ENCODE data around the gene SLK. TPM values are rescaled to one million over a fixed set of nuclear protein-coding genes. Genes with fewer than 3 reads are reported as not detected.

The SLK gene
- polyA plus RNA-seq, 1 of the 3 experiments (the other 2 are of a cell fraction), result 4.0 TPM

DNA sequence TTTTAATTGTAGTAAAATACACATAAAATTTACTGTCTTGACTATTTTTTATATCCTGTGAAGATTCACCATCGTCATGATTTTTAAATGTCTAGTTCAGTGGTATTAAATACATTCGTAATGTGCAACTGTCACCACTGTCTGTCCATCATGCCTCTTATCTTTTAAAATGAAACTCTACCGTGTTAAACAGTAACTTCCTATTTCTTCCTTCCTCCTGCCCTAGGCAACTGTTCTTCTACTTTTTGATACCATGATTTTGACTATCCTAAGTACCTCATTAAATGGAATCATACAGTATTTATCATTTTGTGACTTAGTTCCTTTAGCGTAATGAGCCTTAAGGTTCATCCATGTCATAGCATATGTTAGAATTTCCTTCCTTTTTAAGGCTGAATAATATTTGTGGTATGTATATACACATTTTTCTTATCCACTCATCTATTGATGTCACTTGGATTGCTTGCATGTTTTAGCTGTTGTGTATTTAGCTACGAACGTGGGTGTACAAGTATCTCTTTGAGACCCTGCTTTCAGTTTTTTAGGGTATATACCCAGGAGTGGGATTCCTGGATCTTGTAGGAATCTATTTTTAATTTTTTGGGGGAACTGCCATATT lies 13.5 kb downstream of the SLK start:
- no peak overlapping the region for H3K9ac ChIP-seq
- peaks cover 0 to 22% of the 10 kb centered on the region in 2 experiments; a peak in 3 of 4 replicates for H3K4me1 ChIP-seq (ENCODE audit: control insufficient read depth in 1 of 2, insufficient read depth in 2 of 2, low read depth in 1 of 2, low read length in 1 of 2)
- H3K4me3 ChIP-seq (ENCODE audit: low read depth in 2 of 2, low read length in 1 of 2), result no peak overlapping the region
- no peak overlapping the region for H2AFZ ChIP-seq (ENCODE audit: low read depth)
- H3K4me2 ChIP-seq, result no peak overlapping the region
- no peak overlapping the region for H3K27ac ChIP-seq (ENCODE audit: low read depth in 2 of 2, low read length in 1 of 2)
- POLR2A ChIA-PET, result no interaction called here
- WGBS (ENCODE audit: low lambda C conversion rate), result 89% methylated on average over 6 of the region's 6 CpGs
- TF ChIP-seq, protein P1, sequence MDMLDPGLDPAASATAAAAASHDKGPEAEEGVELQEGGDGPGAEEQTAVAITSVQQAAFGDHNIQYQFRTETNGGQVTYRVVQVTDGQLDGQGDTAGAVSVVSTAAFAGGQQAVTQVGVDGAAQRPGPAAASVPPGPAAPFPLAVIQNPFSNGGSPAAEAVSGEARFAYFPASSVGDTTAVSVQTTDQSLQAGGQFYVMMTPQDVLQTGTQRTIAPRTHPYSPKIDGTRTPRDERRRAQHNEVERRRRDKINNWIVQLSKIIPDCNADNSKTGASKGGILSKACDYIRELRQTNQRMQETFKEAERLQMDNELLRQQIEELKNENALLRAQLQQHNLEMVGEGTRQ (IDR thresholded peaks at IDR 0.05; ENCODE audit: borderline replicate concordance, low read depth, low read length), result no peak
- TF ChIP-seq SMC3 (IDR thresholded peaks at IDR 0.05; ENCODE audit: low read depth, low read length), result no peak
- TF ChIP-seq NFIC (IDR thresholded peaks at IDR 0.05; ENCODE audit: borderline replicate concordance), result no peak
- TF ChIP-seq JUND (IDR thresholded peaks at IDR 0.05), result no peak
- TF ChIP-seq, protein P2, sequence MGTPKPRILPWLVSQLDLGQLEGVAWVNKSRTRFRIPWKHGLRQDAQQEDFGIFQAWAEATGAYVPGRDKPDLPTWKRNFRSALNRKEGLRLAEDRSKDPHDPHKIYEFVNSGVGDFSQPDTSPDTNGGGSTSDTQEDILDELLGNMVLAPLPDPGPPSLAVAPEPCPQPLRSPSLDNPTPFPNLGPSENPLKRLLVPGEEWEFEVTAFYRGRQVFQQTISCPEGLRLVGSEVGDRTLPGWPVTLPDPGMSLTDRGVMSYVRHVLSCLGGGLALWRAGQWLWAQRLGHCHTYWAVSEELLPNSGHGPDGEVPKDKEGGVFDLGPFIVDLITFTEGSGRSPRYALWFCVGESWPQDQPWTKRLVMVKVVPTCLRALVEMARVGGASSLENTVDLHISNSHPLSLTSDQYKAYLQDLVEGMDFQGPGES (IDR thresholded peaks at IDR 0.05; ENCODE audit: low read depth, low read length), result no peak
- no peak for TF ChIP-seq CHD2 (IDR thresholded peaks at IDR 0.05; ENCODE audit: low read length, partially characterized antibody)
- no peaks in the 10 kb centered on the region for H3K9me2 ChIP-seq
- H3K9me3 ChIP-seq, result no peaks in the 10 kb centered on the region
- H3K27me3 ChIP-seq (ENCODE audit: insufficient read depth), result no peaks in the 10 kb centered on the region
- DNase-seq, result no peak
- H4K20me1 ChIP-seq (ENCODE audit: insufficient read depth), result peaks cover 34% of the 10 kb centered on the region
- CTCF ChIA-PET, result no interaction called here
- peaks cover 98% of the 10 kb centered on the region for H3K79me2 ChIP-seq (ENCODE audit: insufficient read depth)
- H3F3A ChIP-seq (replicated peaks; ENCODE audit: insufficient read depth), result no peaks in the 10 kb centered on the region
- peaks cover 0 to 3% of the 10 kb centered on the region in 2 experiments for H3K36me3 ChIP-seq (replicated peaks in 1 of 2; ENCODE audit: control insufficient read depth in 1 of 2, insufficient read depth in 2 of 2, low read length in 1 of 2)

DNA sequence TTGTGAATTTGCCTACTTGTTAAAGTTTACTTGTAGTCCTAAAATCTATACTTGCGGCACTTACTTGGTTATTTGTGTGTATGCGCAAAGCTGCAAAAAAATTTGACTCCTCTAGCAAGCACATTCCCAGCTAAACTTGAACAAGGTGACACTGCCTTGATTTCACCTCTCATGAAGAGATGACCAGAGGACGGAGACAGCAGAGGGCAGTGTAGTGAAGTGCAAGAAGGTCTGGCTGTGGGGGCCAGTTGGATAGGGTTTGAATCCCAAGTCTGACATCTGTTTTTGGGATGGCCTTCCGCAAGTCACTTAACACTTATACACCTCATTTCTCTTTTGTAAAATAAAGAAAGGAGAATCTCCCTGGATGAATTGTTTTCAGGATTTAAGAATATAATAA lies 15.7 kb downstream of the SLK start:
- WGBS (ENCODE audit: low lambda C conversion rate), result 97% methylated on average over 4 of the region's 4 CpGs
- Histone ChIP-seq H3K9ac (no peak overlapping the region), H3K4me1 (ENCODE audit: control insufficient read depth in 1 of 2, insufficient read depth in 2 of 2, low read depth in 1 of 2, low read length in 1 of 2) (peaks cover 0 to 22% of the 10 kb centered on the region in 2 experiments; a peak in 3 of 4 replicates), H4K20me1 (ENCODE audit: insufficient read depth) (peaks cover 31% of the 10 kb centered on the region), H3K9me2 (no peaks in the 10 kb centered on the region), H3K79me2 (ENCODE audit: insufficient read depth) (peaks cover 98% of the 10 kb centered on the region), H3K4me3 (ENCODE audit: low read depth in 2 of 2, low read length in 1 of 2) (no peak overlapping the region), H3F3A (replicated peaks; ENCODE audit: insufficient read depth) (no peaks in the 10 kb centered on the region), H3K9me3 (no peaks in the 10 kb centered on the region), H3K27ac (ENCODE audit: low read depth in 2 of 2, low read length in 1 of 2) (no peak overlapping the region), H3K4me2 (no peak overlapping the region), H3K36me3 (replicated peaks in 1 of 2; ENCODE audit: control insufficient read depth in 1 of 2, insufficient read depth in 2 of 2, low read length in 1 of 2) (peaks cover 0 to 3% of the 10 kb centered on the region in 2 experiments), H2AFZ (ENCODE audit: low read depth) (no peak overlapping the region), H3K27me3 (ENCODE audit: insufficient read depth) (no peaks in the 10 kb centered on the region)
- ChIA-PET CTCF (interaction anchor here (0.6 to 1.9 kb wide), 5 partner anchors 8 to 228 kb away, joined by 3 to 8 read pairs (median 5); partner anchors contain the start of gene SFR1), POLR2A (no interaction called here)
- DNase-seq, result peak; percentile 32
- TF ChIP-seq, protein P3, sequence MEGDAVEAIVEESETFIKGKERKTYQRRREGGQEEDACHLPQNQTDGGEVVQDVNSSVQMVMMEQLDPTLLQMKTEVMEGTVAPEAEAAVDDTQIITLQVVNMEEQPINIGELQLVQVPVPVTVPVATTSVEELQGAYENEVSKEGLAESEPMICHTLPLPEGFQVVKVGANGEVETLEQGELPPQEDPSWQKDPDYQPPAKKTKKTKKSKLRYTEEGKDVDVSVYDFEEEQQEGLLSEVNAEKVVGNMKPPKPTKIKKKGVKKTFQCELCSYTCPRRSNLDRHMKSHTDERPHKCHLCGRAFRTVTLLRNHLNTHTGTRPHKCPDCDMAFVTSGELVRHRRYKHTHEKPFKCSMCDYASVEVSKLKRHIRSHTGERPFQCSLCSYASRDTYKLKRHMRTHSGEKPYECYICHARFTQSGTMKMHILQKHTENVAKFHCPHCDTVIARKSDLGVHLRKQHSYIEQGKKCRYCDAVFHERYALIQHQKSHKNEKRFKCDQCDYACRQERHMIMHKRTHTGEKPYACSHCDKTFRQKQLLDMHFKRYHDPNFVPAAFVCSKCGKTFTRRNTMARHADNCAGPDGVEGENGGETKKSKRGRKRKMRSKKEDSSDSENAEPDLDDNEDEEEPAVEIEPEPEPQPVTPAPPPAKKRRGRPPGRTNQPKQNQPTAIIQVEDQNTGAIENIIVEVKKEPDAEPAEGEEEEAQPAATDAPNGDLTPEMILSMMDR (IDR thresholded peaks at IDR 0.05), result peak; percentile 34; the same call in 1 of the 2 replicates
- no peak for TF ChIP-seq FOXJ3 (CRISPR knock-in tag; IDR thresholded peaks at IDR 0.05)
- peak; percentile 52 for TF ChIP-seq RAD21 (IDR thresholded peaks at IDR 0.05; ENCODE audit: low read length)
- peak; percentile 23; the same call in 1 of the 2 replicates for TF ChIP-seq SMC3 (IDR thresholded peaks at IDR 0.05; ENCODE audit: low read depth, low read length)
- TF ChIP-seq, protein P4, sequence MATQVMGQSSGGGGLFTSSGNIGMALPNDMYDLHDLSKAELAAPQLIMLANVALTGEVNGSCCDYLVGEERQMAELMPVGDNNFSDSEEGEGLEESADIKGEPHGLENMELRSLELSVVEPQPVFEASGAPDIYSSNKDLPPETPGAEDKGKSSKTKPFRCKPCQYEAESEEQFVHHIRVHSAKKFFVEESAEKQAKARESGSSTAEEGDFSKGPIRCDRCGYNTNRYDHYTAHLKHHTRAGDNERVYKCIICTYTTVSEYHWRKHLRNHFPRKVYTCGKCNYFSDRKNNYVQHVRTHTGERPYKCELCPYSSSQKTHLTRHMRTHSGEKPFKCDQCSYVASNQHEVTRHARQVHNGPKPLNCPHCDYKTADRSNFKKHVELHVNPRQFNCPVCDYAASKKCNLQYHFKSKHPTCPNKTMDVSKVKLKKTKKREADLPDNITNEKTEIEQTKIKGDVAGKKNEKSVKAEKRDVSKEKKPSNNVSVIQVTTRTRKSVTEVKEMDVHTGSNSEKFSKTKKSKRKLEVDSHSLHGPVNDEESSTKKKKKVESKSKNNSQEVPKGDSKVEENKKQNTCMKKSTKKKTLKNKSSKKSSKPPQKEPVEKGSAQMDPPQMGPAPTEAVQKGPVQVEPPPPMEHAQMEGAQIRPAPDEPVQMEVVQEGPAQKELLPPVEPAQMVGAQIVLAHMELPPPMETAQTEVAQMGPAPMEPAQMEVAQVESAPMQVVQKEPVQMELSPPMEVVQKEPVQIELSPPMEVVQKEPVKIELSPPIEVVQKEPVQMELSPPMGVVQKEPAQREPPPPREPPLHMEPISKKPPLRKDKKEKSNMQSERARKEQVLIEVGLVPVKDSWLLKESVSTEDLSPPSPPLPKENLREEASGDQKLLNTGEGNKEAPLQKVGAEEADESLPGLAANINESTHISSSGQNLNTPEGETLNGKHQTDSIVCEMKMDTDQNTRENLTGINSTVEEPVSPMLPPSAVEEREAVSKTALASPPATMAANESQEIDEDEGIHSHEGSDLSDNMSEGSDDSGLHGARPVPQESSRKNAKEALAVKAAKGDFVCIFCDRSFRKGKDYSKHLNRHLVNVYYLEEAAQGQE (IDR thresholded peaks at IDR 0.05; ENCODE audit: low read depth, low read length), result no peak
- TF ChIP-seq RXRA (IDR thresholded peaks at IDR 0.05; ENCODE audit: borderline replicate concordance, low read depth), result no peak
- TF ChIP-seq NRF1 (IDR thresholded peaks at IDR 0.05; ENCODE audit: low read depth, low read length), result no peak
- TF ChIP-seq, protein P5, sequence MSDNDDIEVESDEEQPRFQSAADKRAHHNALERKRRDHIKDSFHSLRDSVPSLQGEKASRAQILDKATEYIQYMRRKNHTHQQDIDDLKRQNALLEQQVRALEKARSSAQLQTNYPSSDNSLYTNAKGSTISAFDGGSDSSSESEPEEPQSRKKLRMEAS (IDR thresholded peaks at IDR 0.05; ENCODE audit: low read depth), result no peak
- no peak for TF ChIP-seq GATA2 (CRISPR knock-in tag; IDR thresholded peaks at IDR 0.05)
